ENCODE data around the gene SHROOM3. TPM values are rescaled to one million over a fixed set of nuclear protein-coding genes. Genes with fewer than 3 reads are reported as not detected.

Gene SHROOM3
- total and polyA plus RNA-seq, 2 experiments from 2014 or later: 11.3 to 73.5 TPM

- Histone ChIP-seq H3K36me3 (ENCODE audit: insufficient read depth) (no peaks in the 10 kb centered on the region), H4K20me1 (replicated peaks; ENCODE audit: insufficient read depth) (no peaks in the 10 kb centered on the region), H3K79me2 (replicated peaks; ENCODE audit: insufficient read depth) (no peaks in the 10 kb centered on the region), H2AFZ (no peak overlapping the region), H3K9me2 (ENCODE audit: insufficient read depth) (no peaks in the 10 kb centered on the region), H3K4me2 (peak overlapping the region; percentile 60), H3K27me3 (ENCODE audit: insufficient read depth) (no peaks in the 10 kb centered on the region), H3K4me3 (peak overlapping the region; percentile 25; the same call in 1 of the 2 replicates), H3K4me1 (ENCODE audit: insufficient read depth) (peaks cover 29% of the 10 kb centered on the region), H3K27ac (ENCODE audit: low read depth) (no peak overlapping the region), H3F3A (replicated peaks; ENCODE audit: low read depth) (no peaks in the 10 kb centered on the region)
- H3K9me3 Mint-ChIP-seq: no peaks in the 10 kb centered on the region
- peaks cover 38% of the 10 kb centered on the region for H3K4me1 Mint-ChIP-seq
- no peak for TF ChIP-seq ZNF114 (CRISPR knock-in tag; IDR thresholded peaks at IDR 0.05)
- no peaks in the 10 kb centered on the region for H3K27me3 Mint-ChIP-seq (ENCODE audit: insufficient read depth, low read depth, poor library complexity)
- DNase-seq (ENCODE audit: low spot score) (no peak), ATAC-seq (no peak)
- H3K4me3 Mint-ChIP-seq: no peak overlapping the region
- no peaks in the 10 kb centered on the region; the same call in 2 of the 3 replicates for H3K36me3 Mint-ChIP-seq (ENCODE audit: low read depth)
- H3K27ac Mint-ChIP-seq: no peak overlapping the region
These were observed 188.4 kb downstream of the SHROOM3 start for GRCh38 chr4:76623217-76624045.

- H3K9me3 Mint-ChIP-seq: no peaks in the 10 kb centered on the region
These were observed 189.2 kb downstream of the SHROOM3 start for GRCh38 chr4:76624241-76624681.

More at GRCh38 chr4:76624241-76624681, 189.2 kb downstream of the SHROOM3 start:
- peak overlapping the region; percentile 25; the same call in 1 of the 2 replicates for H3K4me3 ChIP-seq
- no peaks in the 10 kb centered on the region for H3F3A ChIP-seq (replicated peaks; ENCODE audit: low read depth)
- no peaks in the 10 kb centered on the region for H3K27me3 Mint-ChIP-seq (ENCODE audit: insufficient read depth, low read depth, poor library complexity)
- peak overlapping the region; percentile 60 for H3K4me2 ChIP-seq
- H3K27ac Mint-ChIP-seq: peak overlapping the region; percentile 64; the same call in 1 of the 2 replicates
- no peaks in the 10 kb centered on the region for H3K9me2 ChIP-seq (ENCODE audit: insufficient read depth)
- peak overlapping the region; percentile 35; the same call in 1 of the 3 replicates for H3K4me3 Mint-ChIP-seq
- no peak for TF ChIP-seq CREB1 (CRISPR knock-in tag; IDR thresholded peaks at IDR 0.05; ENCODE audit: low read depth)
- TF ChIP-seq STAT1 (IDR thresholded peaks at IDR 0.05; ENCODE audit: unreplicated experiment): no peak
- TF ChIP-seq NANOG (IDR thresholded peaks at IDR 0.05; ENCODE audit: borderline replicate concordance): no peak
- no peak for TF ChIP-seq ZNF331 (CRISPR knock-in tag; IDR thresholded peaks at IDR 0.05; ENCODE audit: low read depth)
- TF ChIP-seq JUNB (IDR thresholded peaks at IDR 0.05; ENCODE audit: unreplicated experiment): no peak
- no peak for TF ChIP-seq ETS1 (IDR thresholded peaks at IDR 0.05)
- no peak for TF ChIP-seq REST (IDR thresholded peaks at IDR 0.05; ENCODE audit: unreplicated experiment)
- TF ChIP-seq ZNF114 (CRISPR knock-in tag; IDR thresholded peaks at IDR 0.05): no peak
- TF ChIP-seq EZH2 (IDR thresholded peaks at IDR 0.05; ENCODE audit: low read depth, unreplicated experiment): no peak
- TF ChIP-seq CTCF (conservative IDR thresholded peaks at IDR 0.05; ENCODE audit: low read depth in 2 of 2): no peak
- no peaks in the 10 kb centered on the region for H4K20me1 ChIP-seq (replicated peaks; ENCODE audit: insufficient read depth)
- no peaks in the 10 kb centered on the region for H3K36me3 ChIP-seq (ENCODE audit: insufficient read depth)
- H3K4me1 Mint-ChIP-seq: peaks cover 38% of the 10 kb centered on the region
- no peaks in the 10 kb centered on the region; the same call in 2 of the 3 replicates for H3K36me3 Mint-ChIP-seq (ENCODE audit: low read depth)
- no peak overlapping the region for H2AFZ ChIP-seq
- no peaks in the 10 kb centered on the region for H3K79me2 ChIP-seq (replicated peaks; ENCODE audit: insufficient read depth)
- H3K27ac ChIP-seq (ENCODE audit: low read depth): peak overlapping the region; percentile 40; the same call in 1 of the 2 replicates
- DNase-seq (ENCODE audit: low spot score): peak; percentile 74
- H3K27me3 ChIP-seq (ENCODE audit: insufficient read depth): no peaks in the 10 kb centered on the region
- peak; percentile 70 for ATAC-seq
- H3K4me1 ChIP-seq (ENCODE audit: insufficient read depth): peaks cover 29% of the 10 kb centered on the region

All from GM23338 (cell line).